HepG2 (cell line): ENCODE measurements around the gene EIF5A. TPM values are rescaled to one million over a fixed set of nuclear protein-coding genes. Genes with fewer than 3 reads are reported as not detected.
A peak's percentile ranks its signal among the peaks of the same experiment; 100 is the strongest.

Experiments
- ARID4A ChIP-seq: sonication (generic); formaldehyde crosslinking; IDR thresholded peaks from 2 replicates; pipeline ENCODE4 v1.5.0; 2020; ENCODE audit warnings: mild to moderate bottlenecking, missing genetic modification reagents, borderline replicate concordance
- ETV5 ChIP-seq: IDR thresholded peaks from 2 replicates; pipeline ENCODE4 v1.6.1; 2018; ENCODE audit warnings: missing biosample characterization, missing genetic modification reagents, inconsistent platforms, borderline replicate concordance
- GATAD1 ChIP-seq: IDR thresholded peaks from 2 replicates; pipeline ENCODE4 v1.6.1; 2016; ENCODE audit warnings: missing genetic modification reagents, missing compliant biosample characterization
- KDM1A ChIP-seq: IDR thresholded peaks from 2 replicates; pipeline ENCODE4 v1.6.1; 2016; ENCODE audit warnings: missing compliant biosample characterization
- NRL ChIP-seq: sonication (generic); formaldehyde crosslinking; IDR thresholded peaks from 2 replicates; pipeline ENCODE4 v1.5.0; 2020; ENCODE audit warnings: missing genetic modification reagents, mild to moderate bottlenecking, moderate library complexity, borderline replicate concordance
- PAX8 ChIP-seq: sonication (generic); formaldehyde crosslinking; IDR thresholded peaks from 2 replicates; pipeline ENCODE4 v1.8.0; 2022; ENCODE audit warnings: mild to moderate bottlenecking, missing genetic modification reagents, borderline replicate concordance
- PBX2 ChIP-seq: IDR thresholded peaks from 2 replicates; pipeline ENCODE4 v1.6.1; 2016; ENCODE audit warnings: control low read depth
- PHF21A ChIP-seq: sonication (generic); formaldehyde crosslinking; IDR thresholded peaks from 2 replicates; pipeline ENCODE4 v1.5.0; 2020; ENCODE audit warnings: mild to moderate bottlenecking, missing genetic modification reagents
- RBAK ChIP-seq: sonication (generic); formaldehyde crosslinking; IDR thresholded peaks from 2 replicates; pipeline ENCODE4 v1.5.1; 2020; ENCODE audit warnings: mild to moderate bottlenecking, missing genetic modification reagents
- REXO4 ChIP-seq: sonication (generic); formaldehyde crosslinking; IDR thresholded peaks from 2 replicates; pipeline ENCODE4 v1.8.0; 2022; ENCODE audit warnings: missing genetic modification reagents, mild to moderate bottlenecking, borderline replicate concordance
- RXRB ChIP-seq: IDR thresholded peaks from 2 replicates; pipeline ENCODE4 v1.6.1; 2016; ENCODE audit warnings: borderline replicate concordance, missing genetic modification reagents, missing compliant biosample characterization
- TFAP4 ChIP-seq: sonication (generic); IDR thresholded peaks from 2 replicates; pipeline ENCODE4 v1.6.1; 2016; ENCODE audit warnings: low read depth, borderline replicate concordance
- THAP9 ChIP-seq: sonication (generic); formaldehyde crosslinking; IDR thresholded peaks from 2 replicates; pipeline ENCODE4; 2020; ENCODE audit warnings: missing genetic modification reagents, mild to moderate bottlenecking, borderline replicate concordance
- ZNF180 ChIP-seq: sonication (generic); formaldehyde crosslinking; IDR thresholded peaks from 2 replicates; pipeline ENCODE4 v1.4.0; 2020; ENCODE audit warnings: low read depth, missing genetic modification reagents, borderline replicate concordance
- ZNF687 ChIP-seq: sonication (generic); formaldehyde crosslinking; IDR thresholded peaks from 2 replicates; pipeline ENCODE4 v1.5.1; 2020; ENCODE audit warnings: mild to moderate bottlenecking, missing genetic modification reagents, moderate library complexity
- polyA plus RNA-seq, 8 experiments: library from polyadenylated mRNA; depleted of rRNA in 3 of 8; stranded (reverse) in 7 of 8; unstranded in 1 of 8; fragments of >200 nt; fragmentation: Illumina TruSeq in 4 of 8; extraction: Trizol in 4 of 8; gene quantifications; 2 replicates each; pipeline versions ENCODE4 v1.2.1 to v1.2.3, GENCODE V29; 2011 to 2016; ENCODE audit warnings: low read depth in 4 of 8, missing spikeins in 1 of 8, mixed read lengths in 1 of 8; ENCODE audit not compliant: insufficient read depth in 1 of 8
- total RNA-seq, 5 experiments: library from RNA; depleted of rRNA; stranded (reverse); fragments of >200 nt; fragmentation: Illumina TruSeq; extraction: Trizol; gene quantifications; 2 replicates each; pipeline ENCODE4 v1.2.3, GENCODE V29; 2016; ENCODE audit warnings: low read depth in 1 of 5

Gene EIF5A
- total and polyA plus RNA-seq, 2 of the 13 experiments (the other 11 are each of a cell fraction or from before 2014, with no cell fraction given) = 319 to 337 TPM

GRCh38 chr17:7296189-7296861, 11.1 kb upstream of the EIF5A start (continued):
- TF ChIP-seq ARID4A (CRISPR knock-in tag) = peak; percentile 85
- no peak for TF ChIP-seq RBAK (CRISPR knock-in tag)
- TF ChIP-seq KDM1A (CRISPR knock-in tag) = no peak
- TF ChIP-seq REXO4 (CRISPR knock-in tag) = no peak
- TF ChIP-seq ZNF687 = peak; percentile 96
- TF ChIP-seq ETV5 (CRISPR knock-in tag) = peak; percentile 29; the same call in 1 of the 2 replicates
- TF ChIP-seq RXRB (CRISPR knock-in tag) = peak; percentile 47; the same call in 1 of the 2 replicates
- TF ChIP-seq GATAD1 (CRISPR knock-in tag) = 0 out of 2 replicates have a peak, but pooled peaks have one; percentile 29
- TF ChIP-seq PHF21A = peak; percentile 28; the same call in 1 of the 2 replicates
- no peak for TF ChIP-seq THAP9 (CRISPR knock-in tag)
- TF ChIP-seq NRL (CRISPR knock-in tag) = 0 out of 2 replicates have a peak, but pooled peaks have one; percentile 42
- peak; percentile 77; the same call in 1 of the 2 replicates for TF ChIP-seq TFAP4
- TF ChIP-seq PAX8 (CRISPR knock-in tag) = no peak
- TF ChIP-seq PBX2 (CRISPR knock-in tag) = no peak
- TF ChIP-seq ZNF180 (CRISPR knock-in tag) = no peak
